Cerebellar nuclear complex (tissue), 1 donor: ENCODE data around the gene NPSR1.
"Not testable (repeated sequence)": the region's sequence is repeated elsewhere in the genome, so short reads cannot be mapped to it uniquely, and the experiment has no call there.

Experiments used
- DNase-seq, 2 experiments: peaks; one replicate each; lab custom pipeline; 2025; lab: John Stamatoyannopoulos, UW

The NPSR1 gene, protein sequence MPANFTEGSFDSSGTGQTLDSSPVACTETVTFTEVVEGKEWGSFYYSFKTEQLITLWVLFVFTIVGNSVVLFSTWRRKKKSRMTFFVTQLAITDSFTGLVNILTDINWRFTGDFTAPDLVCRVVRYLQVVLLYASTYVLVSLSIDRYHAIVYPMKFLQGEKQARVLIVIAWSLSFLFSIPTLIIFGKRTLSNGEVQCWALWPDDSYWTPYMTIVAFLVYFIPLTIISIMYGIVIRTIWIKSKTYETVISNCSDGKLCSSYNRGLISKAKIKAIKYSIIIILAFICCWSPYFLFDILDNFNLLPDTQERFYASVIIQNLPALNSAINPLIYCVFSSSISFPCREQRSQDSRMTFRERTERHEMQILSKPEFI

DNA sequence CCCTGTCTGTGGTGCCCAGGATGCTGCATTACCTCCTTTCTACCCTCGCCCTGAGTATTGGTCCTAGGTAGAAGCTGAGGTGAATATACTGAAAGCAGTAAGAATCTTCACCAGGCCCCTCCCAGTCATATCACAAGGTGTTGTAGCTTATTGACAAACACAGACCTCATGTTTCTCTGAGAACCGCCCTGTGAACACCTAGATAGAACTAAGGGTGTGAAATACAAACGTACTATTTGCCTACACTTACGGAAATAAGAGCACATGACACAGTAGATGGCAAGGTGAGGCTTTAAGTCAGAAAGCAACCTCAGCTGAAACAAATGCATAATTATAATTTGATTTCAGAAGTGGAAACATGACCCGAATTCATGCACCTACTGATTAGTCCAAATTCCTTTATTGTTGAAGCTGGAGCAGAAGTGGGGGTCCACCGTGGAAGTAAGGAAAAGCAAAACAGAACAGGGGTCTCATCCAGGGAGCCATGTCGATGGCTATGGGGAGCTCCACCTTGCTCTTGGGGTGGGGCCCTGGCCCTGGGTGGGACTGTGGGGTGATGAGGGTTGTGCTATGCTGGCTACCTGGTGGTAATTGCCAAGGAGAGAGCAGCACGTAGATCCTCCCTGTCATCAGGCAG lies at the start of gene NPSR1:
NPSR1 (plus strand) TSS at position 587 of the 637 bp plus-strand sequence. CDS start 195 bp downstream, outside the sequence.
- DNase-seq, result no peak

DNA sequence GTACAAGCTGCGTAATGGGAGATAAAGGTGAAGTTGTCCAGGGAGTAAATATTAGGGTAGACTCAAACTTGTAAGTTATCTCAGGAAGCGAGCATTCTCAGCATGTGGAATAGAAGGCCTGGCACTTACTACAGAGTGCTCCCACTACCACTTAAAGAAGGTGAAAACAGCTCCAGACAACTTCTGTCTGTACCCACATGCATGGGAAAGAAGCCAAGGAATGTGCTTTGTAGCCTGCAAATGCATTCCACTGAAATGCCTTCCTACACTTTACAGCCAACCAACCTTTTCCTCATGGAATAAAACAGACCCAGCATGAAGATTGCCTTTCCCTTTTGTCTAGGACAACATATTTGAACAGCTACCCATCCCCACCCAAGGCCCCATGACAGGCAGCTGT lies 45.4 kb upstream of the NPSR1 start:
- no peak for DNase-seq

DNA sequence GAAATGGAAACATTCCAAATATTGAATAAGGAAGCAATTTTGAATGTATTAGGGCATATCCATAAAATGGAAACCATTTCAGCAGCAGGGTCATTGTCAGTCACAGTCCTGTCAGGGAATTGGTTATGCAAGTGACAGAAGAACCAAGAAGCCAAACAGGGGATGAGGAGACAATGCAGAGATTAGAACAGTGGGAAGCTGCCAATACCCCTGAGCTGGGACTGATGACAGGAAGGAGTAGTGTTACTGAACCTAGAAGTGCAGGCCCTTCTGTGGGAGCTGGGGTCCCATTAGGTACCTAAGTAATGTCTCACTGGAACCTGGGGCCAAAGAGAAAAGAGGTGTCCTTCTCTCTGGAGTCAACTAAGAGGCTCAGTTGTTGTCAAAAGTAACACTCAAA lies 37.6 kb upstream of the NPSR1 start:
- no peak for DNase-seq

DNA sequence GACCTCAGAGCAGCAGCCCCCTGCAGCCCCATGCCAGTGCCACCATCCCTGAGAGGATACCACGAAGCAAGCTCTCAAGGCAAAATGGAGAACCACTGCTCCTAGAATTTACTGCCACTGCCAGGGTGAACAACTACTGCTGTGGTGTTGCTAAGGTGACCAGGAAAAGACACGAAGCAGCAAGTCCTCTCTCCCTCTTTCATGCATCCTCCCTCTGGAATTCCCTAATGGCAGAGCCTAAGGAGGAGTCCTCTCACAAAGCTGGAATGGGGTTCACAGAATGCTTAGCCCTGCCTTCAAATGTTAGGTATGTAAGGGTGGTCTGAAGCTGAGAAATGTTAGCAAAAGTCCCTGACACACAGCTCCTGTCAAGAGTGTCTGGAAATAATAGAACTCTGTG lies 35.8 kb upstream of the NPSR1 start:
- no peak for DNase-seq

DNA sequence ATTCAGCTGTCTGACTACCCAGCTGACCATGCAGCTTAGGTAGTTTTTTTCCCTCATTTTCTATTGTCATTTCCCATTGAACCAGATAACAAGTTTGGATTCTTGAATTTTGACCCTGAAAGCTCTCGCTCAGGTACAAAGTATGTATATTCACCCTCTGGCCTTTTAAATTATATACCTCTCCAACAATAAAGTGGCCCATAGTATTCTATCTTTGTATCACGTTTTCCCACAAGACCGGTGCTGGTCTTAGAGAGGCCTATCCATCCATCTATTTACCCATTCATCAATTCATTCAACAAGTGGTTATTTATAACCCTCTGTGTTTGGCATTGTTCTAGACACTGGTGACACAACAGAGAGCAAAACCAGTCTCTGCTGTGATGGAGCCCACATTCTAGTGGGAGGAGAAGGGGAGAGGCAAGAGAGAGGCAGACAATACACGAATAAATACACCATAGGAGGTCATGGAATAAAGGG lies 35.2 kb upstream of the NPSR1 start:
- no peak for DNase-seq

DNA sequence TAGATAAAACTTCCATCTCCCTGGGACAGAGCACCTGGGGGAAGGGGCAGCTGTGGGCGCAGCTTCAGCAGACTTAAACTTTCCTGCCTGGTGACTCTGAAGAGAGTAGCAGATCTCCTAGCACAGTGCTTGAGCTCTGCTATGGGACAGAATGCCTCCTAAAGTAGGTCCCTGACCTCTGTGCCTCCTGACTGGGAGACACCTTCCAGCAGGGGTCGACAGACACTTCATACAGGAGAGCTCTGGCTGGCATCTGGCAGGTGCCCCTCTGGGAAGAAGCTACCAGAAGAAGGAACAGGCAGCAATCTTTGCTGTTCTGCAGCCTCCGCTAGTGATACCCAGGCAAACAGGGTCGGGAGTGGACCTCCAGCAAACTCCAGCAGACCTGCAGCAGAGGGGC lies 29.4 kb upstream of the NPSR1 start:
- DNase-seq, result not testable (repeated sequence)

DNA sequence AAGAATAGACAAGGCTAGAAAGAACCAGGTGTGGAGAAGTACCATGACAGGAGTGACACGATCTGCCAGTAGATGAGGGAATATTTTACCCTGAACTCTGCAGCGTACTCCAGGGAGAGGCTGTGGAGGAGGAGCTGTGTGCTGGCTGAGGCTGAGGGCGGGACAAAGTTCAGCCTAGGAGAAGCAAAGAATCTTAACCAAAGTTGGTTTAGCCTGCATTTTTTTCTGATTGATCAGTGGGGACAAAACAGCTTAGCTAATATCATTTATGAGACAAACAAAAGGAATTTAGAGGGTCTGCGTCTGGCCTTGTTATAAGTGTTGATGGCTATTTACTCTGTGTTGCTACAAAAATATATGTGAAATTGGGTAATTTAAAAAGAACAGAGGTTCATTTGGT lies 5.2 kb upstream of the NPSR1 start:
- DNase-seq, result no peak

DNA sequence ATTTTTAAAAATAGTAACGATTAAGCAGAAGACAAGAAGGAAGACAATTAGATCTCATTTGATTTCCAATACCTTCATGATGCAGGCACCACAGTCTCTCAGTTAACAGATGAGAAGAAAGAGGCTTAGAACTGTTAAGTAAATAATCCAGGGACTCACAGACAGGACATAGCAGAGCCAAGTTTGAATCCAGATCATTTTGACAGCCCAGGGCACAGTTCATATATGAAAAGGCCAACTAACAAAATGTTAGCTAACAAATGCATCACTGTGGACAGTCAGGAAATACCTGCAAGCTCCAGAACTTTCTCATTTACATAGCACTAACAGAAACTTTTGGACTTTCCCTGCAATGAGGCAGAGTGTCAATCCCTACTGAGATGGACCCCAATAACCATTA lies 4.2 kb upstream of the NPSR1 start:
- no peak for DNase-seq

DNA sequence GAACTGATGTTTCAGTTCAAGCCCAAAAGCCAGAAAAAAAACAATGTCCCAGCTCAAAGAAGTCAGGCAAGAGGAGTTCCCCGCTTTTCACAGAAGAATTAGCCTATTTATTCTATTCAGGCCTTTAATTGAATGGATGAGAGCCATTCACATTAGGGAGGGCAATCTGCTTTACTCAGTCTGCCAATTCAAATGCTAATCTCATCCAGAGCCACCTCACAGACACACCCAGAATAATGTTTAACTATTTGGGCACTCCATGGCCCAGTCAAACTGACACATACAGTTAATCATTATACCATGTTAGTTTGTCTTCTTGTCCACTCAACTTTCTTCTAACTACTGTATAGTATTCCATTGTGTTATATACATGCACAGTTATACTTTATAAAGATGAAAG lies 2.6 kb upstream of the NPSR1 start:
- DNase-seq, result no peak

DNA sequence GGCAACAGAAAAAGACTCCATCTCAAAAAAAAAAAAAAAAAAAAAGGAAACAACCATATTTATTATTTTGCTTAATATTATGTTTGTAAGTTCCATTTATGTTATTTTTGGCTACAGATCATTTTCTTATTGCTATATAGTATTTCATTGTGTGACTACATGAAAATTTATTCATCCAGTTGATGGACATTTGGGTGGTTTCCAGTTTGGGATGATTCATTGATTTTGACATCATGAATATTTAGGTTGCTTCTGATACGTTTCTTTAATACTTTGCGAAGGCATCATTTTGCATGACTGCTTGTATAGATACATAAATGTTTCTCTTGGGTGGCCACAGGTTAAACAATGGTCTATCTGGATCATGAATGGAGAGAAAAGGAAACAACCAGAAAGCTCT lies 2.0 kb upstream of the NPSR1 start:
- DNase-seq, result no peak

DNA sequence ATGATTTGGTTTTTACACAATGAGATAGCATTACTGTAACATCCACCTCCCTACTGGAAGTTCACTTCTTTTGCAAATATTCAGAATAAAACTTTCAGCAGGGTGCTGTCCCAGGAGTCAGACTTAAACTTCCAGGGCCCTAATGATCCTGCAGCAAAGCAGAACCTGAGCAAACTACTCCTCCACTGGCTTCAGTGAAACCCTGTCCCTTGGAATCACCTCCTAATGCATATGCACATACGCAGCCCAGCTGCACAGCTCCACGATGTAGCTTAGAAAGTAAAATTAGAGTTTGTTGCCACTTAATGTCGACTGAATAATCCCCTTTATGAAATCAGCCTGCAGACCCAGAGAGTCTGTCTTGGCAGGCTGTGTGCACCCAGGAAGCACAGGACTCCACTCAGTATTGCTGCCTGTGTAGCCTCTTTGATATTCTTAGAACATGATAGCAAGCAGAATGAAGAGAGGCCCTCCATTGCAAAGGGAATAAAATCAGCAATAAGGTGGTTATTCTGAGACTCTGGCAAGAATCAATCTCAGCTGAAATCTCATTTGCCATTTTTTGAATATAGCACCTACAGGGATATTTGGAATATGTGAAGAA lies 1.6 kb downstream of the NPSR1 start:
- no peak for DNase-seq

DNA sequence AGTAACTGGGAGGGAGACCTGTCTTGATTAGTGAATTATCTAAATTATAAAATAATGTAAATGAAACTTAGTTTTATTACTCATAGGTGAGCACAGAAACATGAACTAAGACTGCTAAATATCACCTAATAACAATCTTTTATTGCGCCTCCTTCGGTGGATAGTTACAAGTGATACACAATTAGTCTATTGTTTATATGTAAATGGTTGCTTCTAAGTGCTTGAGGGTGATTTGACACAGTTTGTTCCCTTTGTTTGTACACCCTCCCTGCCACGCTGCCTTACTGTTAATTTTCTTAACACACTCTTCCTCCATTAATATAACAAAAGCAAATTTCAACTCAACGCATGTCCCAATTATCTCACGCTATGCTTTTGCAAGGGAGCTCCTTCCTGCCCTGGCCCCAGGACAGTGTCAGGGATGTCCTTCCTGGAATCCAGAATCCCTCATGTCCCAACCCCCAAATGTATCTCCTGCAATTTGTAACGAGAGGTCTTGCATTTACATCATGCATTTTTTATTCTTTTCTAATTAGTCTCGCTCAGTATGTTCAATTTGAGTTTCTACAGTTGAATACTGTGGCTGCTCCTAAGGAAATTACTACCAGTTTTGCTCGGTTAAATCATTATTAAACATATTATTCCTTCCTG lies 4.2 kb downstream of the NPSR1 start:
- DNase-seq, result no peak

DNA sequence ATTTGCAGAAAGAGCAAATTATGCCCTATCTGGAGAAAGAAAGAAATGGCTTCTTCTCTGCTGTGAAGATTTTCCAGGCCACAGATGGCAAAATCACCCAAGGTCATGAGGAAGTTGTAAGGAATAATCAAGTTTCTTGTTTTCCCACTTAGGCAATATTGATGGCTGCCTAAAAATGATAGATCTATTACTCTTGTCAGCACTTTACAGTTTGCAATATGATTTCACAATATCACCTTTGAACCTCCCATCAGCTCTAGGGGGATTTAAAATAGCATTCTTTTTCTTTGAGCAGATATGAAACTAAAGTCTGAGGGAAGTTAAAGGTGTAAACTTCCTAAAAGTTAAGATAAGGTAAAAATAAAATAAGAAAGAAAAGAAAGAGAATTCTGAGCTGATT lies 6.7 kb downstream of the NPSR1 start:
- no peak for DNase-seq

DNA sequence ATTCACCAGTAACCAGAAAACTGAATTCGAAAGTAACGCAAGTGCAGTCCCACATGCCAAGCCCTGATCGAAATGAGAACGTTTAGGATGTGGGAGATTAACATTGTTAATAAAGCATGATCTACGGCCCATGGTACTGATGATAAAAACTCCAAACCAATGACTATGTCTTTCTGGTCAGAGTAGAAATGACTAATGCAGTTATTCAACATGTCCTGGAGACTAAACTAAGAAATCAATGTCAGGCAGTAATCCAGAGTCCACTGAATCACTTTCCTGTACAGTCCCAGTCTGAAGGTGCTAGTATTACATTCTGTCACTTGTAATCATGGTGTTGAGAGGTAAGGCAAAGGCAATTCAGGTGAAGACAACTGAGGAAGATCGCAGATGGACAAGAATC lies 14.4 kb downstream of the NPSR1 start:
- no peak for DNase-seq

DNA sequence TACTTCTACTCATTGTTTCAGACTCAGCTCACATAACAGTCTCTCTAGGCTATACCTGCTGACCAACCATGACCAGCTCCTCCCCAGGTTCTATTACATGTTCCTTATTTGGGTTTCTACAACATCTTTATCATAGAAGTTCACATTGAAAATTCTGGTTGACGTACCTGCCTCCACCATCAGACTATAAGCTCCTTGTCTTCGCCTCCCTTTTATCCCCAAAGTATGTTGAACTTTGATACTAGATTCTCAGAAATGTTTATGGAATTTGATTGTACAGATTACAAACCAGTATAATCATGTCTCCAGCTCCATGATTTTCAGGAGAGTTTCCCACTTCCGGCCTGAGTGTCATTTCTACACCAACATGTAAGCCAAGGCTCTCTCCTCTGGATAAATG lies 15.0 kb downstream of the NPSR1 start:
- no peak for DNase-seq

DNA sequence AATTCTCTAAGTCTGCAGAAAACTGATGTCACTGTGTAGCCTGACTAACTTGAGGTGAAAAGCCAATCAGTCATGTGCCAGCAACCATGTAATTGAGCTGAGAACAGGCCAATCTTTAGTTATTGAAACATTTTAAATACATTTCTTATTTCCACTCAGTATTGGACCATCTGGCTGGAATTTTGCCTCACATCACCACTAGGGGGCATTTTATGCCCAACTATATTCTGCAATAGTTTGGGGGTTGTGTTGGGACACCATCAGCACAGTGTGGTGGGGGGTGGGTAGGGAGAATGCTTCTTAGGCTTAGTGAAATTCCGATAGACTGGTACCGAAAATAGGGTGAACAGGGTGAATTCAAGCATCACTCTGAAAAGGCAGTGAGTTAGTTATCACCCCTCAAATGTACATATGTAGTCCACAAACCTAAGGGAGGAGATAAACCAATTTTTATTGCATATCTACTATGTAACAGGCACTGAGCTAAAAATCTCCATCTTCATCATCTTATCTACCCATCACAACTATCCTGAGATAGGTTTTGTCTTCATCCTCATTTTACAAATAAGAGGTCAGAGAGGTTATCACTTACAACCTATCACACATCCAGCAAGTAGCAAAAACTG lies 17.8 kb downstream of the NPSR1 start:
- DNase-seq, result no peak

DNA sequence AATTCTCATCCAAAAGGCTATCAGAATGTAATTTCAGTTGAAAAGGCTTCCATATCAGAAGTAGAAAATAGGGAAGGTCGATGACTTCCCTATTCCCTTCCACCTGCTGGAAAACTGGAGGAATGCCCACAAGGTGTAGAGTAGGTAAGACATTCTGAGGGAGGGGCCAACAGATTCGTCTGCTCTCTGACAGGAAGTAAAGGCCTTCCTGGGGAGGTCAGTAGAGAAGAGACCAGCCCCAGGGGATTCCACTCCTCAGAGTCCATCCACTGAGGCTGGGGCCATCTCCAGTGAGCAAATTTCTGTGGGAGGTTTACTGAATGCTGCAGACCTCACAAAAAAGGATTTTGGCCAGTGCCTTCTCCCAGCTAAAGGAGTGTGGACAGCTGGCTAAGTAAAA lies 19.5 kb downstream of the NPSR1 start:
- DNase-seq, result no peak

DNA sequence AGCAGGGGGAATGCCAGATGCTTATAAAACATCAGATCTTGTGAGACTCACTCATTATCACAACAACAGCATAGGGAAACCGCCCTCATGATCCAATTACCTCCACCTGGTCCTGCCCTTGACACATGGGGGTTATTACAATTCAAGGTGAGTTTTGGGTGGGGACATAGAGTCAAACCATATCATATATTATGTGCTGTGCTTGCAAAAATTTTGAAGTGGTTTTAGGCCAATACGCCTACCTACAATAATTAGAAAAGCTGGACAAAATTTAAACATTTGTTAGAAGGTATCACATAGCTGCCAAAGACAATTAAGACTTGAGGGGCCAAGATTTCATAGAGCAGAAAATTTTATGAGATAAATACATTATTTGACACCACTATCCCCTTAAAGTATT lies 29.5 kb downstream of the NPSR1 start:
- no peak for DNase-seq

DNA sequence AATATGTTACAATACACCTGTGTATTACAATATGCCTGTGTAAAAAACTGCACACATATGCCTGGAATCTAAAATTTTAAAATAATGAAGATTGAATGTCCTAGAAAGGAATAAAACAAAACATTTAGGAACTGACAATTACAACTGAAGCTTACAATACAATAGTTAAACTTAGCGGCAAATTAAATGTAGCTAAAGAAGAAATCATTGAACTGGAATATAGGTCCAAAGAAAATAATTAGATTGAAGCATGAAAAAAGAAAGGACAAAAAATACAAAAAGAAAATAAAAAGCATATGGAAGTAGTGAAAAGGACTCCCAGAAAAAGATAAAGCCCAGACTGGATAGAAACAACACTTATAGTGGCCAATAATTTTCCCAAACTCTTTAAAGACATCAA lies 38.4 kb downstream of the NPSR1 start:
- DNase-seq, result no peak

DNA sequence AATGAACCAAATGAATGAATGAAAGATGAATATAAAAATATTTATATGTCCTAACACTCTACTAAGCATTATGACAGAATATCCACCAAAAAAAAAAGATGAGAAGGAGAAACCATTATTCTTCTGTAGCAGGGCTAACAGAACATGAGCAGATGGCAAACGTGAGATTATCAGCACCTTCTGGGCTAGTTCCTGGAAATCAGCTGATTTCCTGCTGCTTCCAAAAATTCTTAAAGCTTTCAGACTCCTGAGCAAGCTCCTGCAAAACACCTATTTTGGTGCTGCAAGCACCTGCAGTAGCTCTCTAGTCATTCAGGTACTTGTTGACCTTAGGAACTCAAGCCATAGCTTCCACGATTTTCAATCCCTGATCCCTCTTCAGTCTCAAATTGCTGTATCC lies 51.8 kb downstream of the NPSR1 start:
- no peak for DNase-seq

DNA sequence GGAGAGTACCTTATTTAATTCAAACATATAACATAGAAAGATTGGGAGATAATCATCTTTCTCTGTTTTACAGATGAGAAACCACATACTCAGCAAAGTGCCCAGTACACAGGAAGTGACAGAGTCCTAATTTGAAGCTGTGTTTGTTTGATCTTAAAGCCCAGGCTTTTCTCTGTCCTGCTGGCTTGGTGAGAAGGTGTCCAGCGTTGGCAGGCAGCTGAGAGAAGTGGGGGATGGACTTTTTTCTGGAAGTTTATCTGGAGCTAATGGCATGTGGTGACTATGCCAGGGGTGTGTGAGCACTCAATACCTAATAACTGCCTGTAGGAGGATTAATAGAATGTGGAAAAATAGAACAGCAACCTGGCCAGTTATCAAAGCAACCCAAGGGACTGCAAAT lies 60.8 kb downstream of the NPSR1 start:
- no peak for DNase-seq

DNA sequence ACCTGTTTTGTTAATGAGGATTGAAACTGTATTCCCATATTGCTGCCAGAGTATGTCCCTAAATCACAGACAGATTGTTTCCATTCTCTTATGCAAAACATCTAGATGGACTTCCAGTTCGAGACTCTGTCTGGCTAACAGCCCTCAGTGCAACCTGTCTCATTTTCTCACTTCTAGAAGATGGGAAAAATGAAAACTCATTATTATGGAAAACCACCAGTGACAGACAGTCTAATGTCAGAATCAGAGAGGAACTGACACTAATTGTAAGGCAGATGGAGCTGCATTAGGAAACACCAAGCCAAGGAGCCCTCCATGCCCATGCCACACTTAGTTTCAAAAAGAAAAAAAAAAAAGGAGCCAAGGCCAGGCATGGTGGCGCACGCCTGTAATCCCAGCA lies 61.6 kb downstream of the NPSR1 start:
- no peak for DNase-seq
